SU-DHL-6 (cell line): Measurements from ENCODE around the gene ANXA6.

Experiments used
- CTCF ChIP-seq: fragments of 200-600 bp; sonication (generic); IDR thresholded peaks from one replicate; pipeline ENCODE4 v1.5.1; 2017; ENCODE audit warnings: antibody characterized with exemption, mild to moderate bottlenecking, low read length, moderate library complexity; ENCODE audit not compliant: insufficient read depth, poor library complexity, severe bottlenecking
- EZH2phosphoT487 ChIP-seq: fragments of 200-600 bp; sonication (generic), shearing (Covaris generic); conservative IDR thresholded peaks from 2 replicates; pipeline ENCODE4 v1.6.1; 2018; ENCODE audit warnings: mild to moderate bottlenecking, antibody characterized with exemption, low read length, moderate library complexity, mixed read lengths

DNA sequence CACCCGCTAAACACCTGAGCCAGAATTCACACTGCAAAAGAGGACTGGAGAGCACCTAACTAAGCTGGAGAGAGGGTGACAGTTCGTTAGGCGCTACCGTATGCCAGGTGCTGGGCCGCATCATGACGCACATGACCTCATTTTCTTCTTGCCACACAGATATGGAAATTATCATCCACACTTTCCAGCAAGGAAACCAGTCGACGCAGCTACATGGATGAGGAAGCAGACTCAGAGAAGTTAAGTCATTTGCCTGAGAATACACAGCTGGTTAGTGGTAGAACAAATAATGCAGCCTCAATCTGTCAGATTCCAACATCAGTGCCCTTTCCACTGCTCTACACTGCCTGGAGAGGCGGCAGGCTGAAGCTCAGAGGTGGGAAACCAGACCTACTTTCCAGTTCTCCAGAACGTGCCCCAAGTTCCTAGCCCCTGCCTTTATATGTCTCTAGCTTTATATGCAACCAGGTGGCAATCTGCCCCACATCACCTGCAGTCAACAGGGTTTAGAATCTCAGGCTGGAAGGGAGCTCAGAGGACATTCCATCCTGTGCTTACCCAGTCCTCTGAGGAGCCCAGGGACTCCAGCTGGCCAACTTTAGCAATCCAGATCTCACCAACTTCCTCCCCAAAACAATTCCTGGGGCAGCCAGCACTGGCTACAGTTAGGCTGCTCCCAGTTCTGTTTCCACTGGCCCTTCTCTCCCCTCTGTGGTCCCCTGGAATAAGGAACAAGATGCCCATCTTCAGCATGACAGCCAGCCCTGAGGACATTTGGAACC lies 85.5 kb downstream of the ANXA6 start:
- TF ChIP-seq EZH2phosphoT487 (no peak), CTCF (no peak)
